Measurements from ENCODE around the gene KCNF1.

KCNF1 gene

DNA sequence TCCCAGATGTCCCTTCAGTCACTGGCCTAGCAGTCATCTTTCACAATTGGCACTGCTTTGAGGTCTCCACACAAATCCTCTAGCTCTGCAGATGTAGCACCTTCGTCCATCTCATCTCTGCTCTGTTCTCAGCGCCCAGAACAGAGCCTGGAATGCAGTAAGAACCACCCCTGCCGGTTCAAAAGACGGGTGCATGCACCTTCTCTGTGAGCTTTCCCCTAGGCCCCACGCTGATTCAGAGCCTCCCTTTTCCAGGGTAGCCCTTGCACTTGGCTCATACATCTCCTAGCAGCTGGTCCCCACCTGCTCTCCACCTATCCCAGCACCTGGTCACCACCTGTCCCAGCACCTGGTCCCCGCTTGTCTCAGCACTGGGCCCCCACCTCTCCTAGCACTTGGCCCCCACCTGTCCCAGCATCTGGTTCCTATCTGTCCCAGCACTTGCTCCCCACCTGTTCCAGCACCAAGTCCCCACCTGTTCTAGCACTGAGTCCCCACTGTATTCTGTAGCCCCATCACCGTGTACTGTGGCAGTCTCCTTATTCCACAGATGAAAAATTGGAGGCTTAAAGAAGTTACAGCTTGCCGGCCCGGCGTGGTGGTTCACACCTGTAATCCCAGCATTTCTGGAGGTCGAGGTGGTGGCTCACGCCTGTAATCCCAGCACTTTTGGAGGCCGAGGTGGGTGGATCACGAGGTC is 4.7 kb upstream of the KCNF1 start:
- TF ChIP-seq, protein P1, sequence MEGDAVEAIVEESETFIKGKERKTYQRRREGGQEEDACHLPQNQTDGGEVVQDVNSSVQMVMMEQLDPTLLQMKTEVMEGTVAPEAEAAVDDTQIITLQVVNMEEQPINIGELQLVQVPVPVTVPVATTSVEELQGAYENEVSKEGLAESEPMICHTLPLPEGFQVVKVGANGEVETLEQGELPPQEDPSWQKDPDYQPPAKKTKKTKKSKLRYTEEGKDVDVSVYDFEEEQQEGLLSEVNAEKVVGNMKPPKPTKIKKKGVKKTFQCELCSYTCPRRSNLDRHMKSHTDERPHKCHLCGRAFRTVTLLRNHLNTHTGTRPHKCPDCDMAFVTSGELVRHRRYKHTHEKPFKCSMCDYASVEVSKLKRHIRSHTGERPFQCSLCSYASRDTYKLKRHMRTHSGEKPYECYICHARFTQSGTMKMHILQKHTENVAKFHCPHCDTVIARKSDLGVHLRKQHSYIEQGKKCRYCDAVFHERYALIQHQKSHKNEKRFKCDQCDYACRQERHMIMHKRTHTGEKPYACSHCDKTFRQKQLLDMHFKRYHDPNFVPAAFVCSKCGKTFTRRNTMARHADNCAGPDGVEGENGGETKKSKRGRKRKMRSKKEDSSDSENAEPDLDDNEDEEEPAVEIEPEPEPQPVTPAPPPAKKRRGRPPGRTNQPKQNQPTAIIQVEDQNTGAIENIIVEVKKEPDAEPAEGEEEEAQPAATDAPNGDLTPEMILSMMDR (conservative IDR thresholded peaks at IDR 0.05) = no peak
- no peak overlapping the region for H3K27ac ChIP-seq

GRCh38 chr2:10908195-10908594 is 3.5 kb upstream of the KCNF1 start:
- H3K27ac ChIP-seq = no peak overlapping the region
- TF ChIP-seq, protein P1 (conservative IDR thresholded peaks at IDR 0.05) = no peak

DNA sequence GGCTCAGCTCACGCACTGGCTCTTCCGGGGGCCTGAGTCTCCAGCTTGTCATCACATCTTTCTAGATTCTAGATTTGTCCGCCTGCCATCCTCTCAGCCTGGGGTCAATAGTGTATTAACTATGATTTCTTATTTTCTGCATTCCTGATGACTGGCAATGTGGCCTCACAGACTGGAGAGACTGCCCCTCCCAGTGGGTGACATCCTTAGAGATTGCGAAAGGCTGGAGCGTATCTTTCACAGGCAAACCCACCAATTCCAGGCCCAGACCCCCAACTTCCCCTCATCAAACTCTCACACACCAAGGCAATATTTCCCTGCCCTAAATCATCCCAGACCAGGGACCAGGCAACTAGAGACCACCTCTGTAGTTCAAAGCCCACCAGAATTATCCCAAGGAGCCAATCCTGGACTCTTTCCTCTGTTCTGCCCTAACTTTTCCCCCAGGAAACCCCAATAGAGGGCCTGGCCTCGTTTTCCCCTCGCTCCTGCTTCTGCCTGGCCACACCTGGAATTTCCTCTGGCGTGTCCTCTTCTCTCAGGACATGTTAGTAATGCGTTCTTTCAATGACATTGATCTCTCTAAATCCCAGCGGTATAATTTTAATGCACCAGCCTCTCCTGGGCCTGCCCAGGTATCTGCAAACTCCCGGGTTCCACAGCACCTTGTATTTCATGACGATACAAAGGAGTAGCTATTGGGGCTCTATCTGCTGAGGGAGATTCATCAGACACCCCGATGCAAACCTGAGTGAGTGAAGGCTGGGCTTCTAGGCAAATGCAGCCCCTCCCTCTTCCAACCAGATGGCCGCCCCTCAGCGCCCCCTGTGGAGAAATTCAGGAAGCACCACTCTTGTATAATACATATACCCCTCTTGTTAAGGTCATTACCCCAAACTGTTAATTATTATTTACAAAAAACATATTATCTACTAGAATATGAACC is 2.4 kb upstream of the KCNF1 start:
- TF ChIP-seq, protein P1 (conservative IDR thresholded peaks at IDR 0.05) = peak; percentile 64

GRCh38 chr2:10909996-10910341 is 1.8 kb upstream of the KCNF1 start:
- H3K27ac ChIP-seq = no peak overlapping the region
- TF ChIP-seq, protein P1 (conservative IDR thresholded peaks at IDR 0.05) = peak; percentile 21; the same call in 1 of the 2 replicates

More for the DNA sequence above, 2.4 kb upstream of the KCNF1 start:
- H3K27ac ChIP-seq = no peak overlapping the region

GRCh38 chr2:10910625-10911024 is 1.1 kb upstream of the KCNF1 start:
- no peak overlapping the region for H3K27ac ChIP-seq
- TF ChIP-seq, protein P1 (conservative IDR thresholded peaks at IDR 0.05) = no peak

- TF ChIP-seq, protein P1 (conservative IDR thresholded peaks at IDR 0.05) = no peak
- no peak overlapping the region for H3K27ac ChIP-seq
These were observed 470 bp downstream of the KCNF1 start for GRCh38 chr2:10912076-10912731.
